ENCODE data around the gene UBXN2A.

DNA sequence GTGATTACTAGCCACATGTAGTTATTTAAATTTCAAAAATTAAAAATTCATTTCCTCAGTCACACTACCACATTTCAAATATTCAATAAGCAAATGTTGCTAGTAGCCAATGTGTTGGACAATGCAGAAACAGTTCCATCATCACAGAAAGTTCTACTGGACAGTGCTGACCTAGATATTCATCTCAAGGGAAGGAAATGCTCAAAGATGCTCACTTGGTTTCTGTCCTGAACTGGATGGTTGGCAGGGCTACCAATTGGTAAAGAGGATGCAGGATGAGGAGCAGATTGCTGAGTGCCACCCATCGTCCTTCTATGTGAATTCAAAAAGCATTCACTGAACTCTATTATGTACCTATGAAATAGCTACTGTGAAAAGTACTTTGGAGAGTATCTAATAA is 6.0 kb upstream of the UBXN2A start:
- TF ChIP-seq GABPA (IDR thresholded peaks at IDR 0.05; ENCODE audit: low read depth) (no peak), REST (IDR thresholded peaks at IDR 0.05; ENCODE audit: insufficient replicate concordance, low read depth) (no peak), CTCF (IDR thresholded peaks at IDR 0.05; ENCODE audit: insufficient read depth, low read length) (no peak), POLR2AphosphoS5 (IDR thresholded peaks at IDR 0.05; ENCODE audit: low read depth) (no peak)
